Jurkat, Clone E6-1 (cell line): ENCODE data around the gene BARX1. TPM values are rescaled to one million over a fixed set of nuclear protein-coding genes. Genes with fewer than 3 reads are reported as not detected.
"Not testable (repeated sequence)": the region's sequence is repeated elsewhere in the genome, so short reads cannot be mapped to it uniquely, and the experiment has no call there.

ENCODE experiments used
- DNase-seq: peaks from one replicate; pipeline ENCODE4 v3.0.0-alpha.2; 2011; ENCODE audit warnings: low read depth, low spot score
- H3K4me3 ChIP-seq: 2 replicates; pipeline ENCODE4 v1.5.1; 2011; ENCODE audit warnings: mild to moderate bottlenecking, low read length, control low read depth, moderate library complexity
- polyA plus RNA-seq: library from polyadenylated mRNA; unstranded; fragments of >200 nt; gene quantifications from one replicate; pipeline ENCODE4 v1.2.1, GENCODE V29; 2012; ENCODE audit warnings: missing spikeins; ENCODE audit not compliant: insufficient read length, insufficient read depth

The BARX1 gene, protein sequence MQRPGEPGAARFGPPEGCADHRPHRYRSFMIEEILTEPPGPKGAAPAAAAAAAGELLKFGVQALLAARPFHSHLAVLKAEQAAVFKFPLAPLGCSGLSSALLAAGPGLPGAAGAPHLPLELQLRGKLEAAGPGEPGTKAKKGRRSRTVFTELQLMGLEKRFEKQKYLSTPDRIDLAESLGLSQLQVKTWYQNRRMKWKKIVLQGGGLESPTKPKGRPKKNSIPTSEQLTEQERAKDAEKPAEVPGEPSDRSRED
- not detected for polyA plus RNA-seq

GRCh38 chr9:93955111-93955980, at the start of gene BARX1:
TSS of gene BARX1 (minus strand) at chr9:93955355. CDS start at chr9:93955146, 209 bp downstream.
- no peak for DNase-seq
- H3K4me3 ChIP-seq: no peak within 1 kb of the TSS

- H3K4me3 ChIP-seq: no peak overlapping the region
- DNase-seq: peak; percentile 58
These were observed 47.4 kb upstream of the BARX1 start for GRCh38 chr9:94002316-94003140.

- no peak overlapping the region for H3K4me3 ChIP-seq
- peak; percentile 8 for DNase-seq
These were observed 41.7 kb upstream of the BARX1 start for GRCh38 chr9:93996863-93997262.

DNA sequence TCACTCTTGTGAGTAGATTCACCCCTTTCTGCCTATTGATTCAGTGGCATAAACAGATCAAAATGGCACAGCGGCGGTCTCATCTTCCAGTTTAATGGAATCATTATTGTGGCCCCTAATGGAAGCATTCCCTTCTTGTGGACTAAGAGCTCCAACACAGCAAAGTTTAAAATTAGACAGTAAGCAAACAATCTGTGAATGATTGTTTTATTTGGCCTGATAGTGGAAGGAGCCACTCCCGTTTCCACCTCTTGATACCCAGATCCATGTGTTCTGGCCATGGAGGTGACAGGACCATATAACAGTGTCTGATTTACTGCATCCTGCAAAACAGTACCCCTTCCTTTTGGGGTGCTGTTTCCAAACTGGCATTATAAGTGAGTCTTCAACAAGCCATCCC, 41.2 kb upstream of the BARX1 start:
- no peak for DNase-seq
- H3K4me3 ChIP-seq: no peak overlapping the region

- no peak for DNase-seq
- H3K4me3 ChIP-seq: no peak overlapping the region
These were observed 39.4 kb upstream of the BARX1 start for GRCh38 chr9:93994545-93994944.

GRCh38 chr9:93994132-93994531, 39.0 kb upstream of the BARX1 start:
- DNase-seq: no peak
- no peak overlapping the region for H3K4me3 ChIP-seq

- no peak overlapping the region for H3K4me3 ChIP-seq
- no peak for DNase-seq
These were observed 37.7 kb upstream of the BARX1 start for GRCh38 chr9:93992830-93993229.

GRCh38 chr9:93990448-93990847, 35.3 kb upstream of the BARX1 start:
- no peak overlapping the region for H3K4me3 ChIP-seq
- no peak for DNase-seq

- DNase-seq: no peak
- H3K4me3 ChIP-seq: no peak overlapping the region
These were observed 32.9 kb upstream of the BARX1 start for GRCh38 chr9:93988056-93988455.

- no peak overlapping the region for H3K4me3 ChIP-seq
- DNase-seq: no peak
These were observed 29.7 kb upstream of the BARX1 start for GRCh38 chr9:93984860-93985259.

DNA sequence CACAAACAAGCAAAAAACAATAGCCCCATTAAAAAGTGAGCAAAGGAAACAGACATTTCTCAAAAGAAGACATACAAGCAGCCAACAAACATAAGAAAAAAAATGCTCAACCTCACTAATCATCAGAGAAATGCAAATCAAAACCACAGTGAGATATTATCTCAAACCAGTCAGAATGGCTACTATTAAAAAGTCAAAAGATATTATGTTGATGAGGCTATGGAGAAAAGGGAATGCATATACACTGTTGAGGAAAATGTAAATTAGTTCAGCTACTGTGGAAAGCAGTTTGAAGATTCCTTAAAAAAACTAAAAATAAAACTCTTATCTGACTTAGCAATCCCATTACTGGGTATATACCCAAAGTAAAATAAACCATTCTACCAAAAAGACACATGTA, 28.7 kb upstream of the BARX1 start:
- no peak for DNase-seq
- H3K4me3 ChIP-seq: no peak overlapping the region

DNA sequence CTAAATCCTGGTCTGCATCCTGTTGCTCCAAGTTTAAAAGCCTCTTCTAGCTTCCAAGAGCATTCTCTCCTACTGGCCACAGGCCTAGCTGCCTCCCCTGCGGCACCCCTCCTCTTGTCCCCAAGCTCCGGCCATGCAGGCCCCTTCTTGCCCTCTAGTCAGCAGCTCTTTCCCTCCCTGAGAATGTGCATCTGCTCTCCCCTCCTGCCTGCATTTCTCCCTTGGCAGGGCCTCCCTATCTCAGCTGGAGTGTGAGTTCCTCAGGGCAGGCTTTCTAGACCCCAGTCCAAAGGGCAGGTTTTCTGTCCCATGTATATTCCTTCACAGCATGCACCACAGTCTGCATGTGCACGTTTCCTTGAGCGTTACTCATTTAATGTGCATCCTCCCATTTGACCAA, 24.6 kb upstream of the BARX1 start:
- DNase-seq: no peak

DNA sequence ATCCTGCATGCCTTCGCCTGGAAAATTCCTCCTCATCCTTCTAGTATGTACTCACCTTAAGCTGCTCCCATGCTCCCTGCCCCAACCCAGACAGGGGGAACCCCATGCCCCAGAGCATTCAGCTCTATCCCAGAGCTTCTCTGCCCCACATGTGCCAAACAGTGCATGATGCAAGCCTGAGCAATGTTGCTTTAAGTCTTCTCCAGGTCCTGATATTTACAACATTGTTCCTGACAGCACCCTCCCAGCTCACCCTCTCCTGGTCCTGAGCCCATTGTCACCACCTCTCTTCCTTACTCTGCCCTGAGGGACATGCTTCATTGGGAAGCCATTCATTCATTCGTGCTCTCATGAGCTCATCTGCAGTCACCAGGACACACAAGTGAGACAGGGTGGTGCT, 23.4 kb upstream of the BARX1 start:
- DNase-seq: no peak
- H3K4me3 ChIP-seq: no peak overlapping the region

More for the DNA sequence above, 24.6 kb upstream of the BARX1 start:
- no peak overlapping the region for H3K4me3 ChIP-seq

DNA sequence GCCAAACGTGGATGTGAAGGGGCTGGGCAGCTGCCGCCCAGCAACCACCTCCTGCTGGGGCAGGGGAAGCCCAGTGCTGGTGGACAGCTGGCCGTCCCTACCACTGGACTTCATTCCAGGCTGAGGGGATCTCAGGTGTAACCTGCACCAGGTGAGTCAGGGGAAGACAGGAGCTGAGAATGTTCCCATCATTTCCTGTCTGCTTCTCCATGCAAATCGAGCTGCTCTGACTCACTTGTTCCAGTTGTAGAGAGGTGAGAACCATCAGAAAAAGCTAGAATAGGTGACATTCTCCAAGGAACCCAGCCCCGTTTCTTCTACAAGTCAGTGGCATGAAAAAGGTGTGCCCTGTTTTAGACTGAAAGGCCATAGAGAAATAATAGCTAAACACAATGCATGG, 21.8 kb upstream of the BARX1 start:
- no peak for DNase-seq
- no peak overlapping the region for H3K4me3 ChIP-seq

- H3K4me3 ChIP-seq: no peak overlapping the region
- DNase-seq: no peak
These were observed 20.9 kb upstream of the BARX1 start for GRCh38 chr9:93976081-93976480.

GRCh38 chr9:93975262-93975661, 20.1 kb upstream of the BARX1 start:
- no peak overlapping the region for H3K4me3 ChIP-seq
- no peak for DNase-seq

DNA sequence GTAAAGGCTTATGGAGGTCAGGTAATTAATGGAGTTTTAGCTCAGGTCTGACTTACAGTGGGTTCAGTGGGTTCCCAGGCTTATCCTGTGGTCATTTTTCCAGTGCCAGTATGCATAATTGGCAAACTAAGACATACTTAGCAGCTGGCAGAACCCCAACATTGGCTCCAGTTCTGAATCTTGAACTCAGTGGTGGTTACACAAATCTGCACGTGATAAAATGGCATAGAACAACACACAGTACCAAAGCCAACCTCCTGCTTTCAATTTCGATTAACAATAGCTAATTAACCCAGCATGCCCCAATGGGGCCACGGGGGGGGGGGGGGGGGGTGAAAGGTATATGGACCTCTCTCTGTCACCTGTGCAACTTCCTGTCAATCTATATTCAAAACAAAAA, 19.0 kb upstream of the BARX1 start:
- DNase-seq: no peak

DNA sequence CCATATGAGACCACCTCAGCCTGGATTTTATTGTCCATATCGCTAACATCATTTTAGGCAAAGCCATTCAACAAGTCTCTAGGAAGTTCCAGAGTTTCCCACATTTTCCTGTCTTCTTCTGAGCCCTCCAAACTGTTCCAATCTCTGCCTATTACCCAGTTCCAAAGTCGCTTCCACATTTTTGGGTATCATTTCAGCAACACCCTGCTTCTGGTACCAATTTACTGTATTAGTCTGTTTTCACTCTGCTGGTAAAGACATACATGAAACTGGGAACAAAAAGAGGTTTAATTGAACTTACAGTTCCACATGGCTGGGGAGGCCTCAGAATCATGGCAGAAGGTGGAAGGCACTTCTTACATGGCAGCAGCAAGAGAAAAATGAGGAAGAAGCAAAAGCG, 17.5 kb upstream of the BARX1 start:
- DNase-seq, H3K4me3 ChIP-seq: not testable (repeated sequence)

More for the DNA sequence above, 19.0 kb upstream of the BARX1 start:
- H3K4me3 ChIP-seq: no peak overlapping the region

- DNase-seq: no peak
- no peak overlapping the region for H3K4me3 ChIP-seq
These were observed 14.1 kb upstream of the BARX1 start for GRCh38 chr9:93969328-93969661.
